Bronchial epithelial cell (primary cell): ENCODE measurements around the gene VSIG1. TPM values are rescaled to one million over a fixed set of nuclear protein-coding genes. Genes with fewer than 3 reads are reported as not detected.

Source experiments
- DNase-seq: peaks from one replicate; pipeline ENCODE4 v3.0.0-alpha.2; 2010; ENCODE audit warnings: low read depth
- FAIRE-seq: peaks from 2 replicates; lab custom pipeline; 2011; peaks lifted over from hg19 to GRCh38; lab: Jason Lieb, UNC
- H3K27me3 ChIP-seq: 2 replicates; pipeline ENCODE4 v1.5.1; 2011; ENCODE audit warnings: low read length; ENCODE audit not compliant: control insufficient read depth, insufficient read depth
- H3K36me3 ChIP-seq: 2 replicates; pipeline ENCODE4 v1.5.1; 2011; ENCODE audit warnings: low read length; ENCODE audit not compliant: control insufficient read depth, insufficient read depth
- H3K4me3 ChIP-seq: 2 replicates; pipeline ENCODE4 v1.5.1; 2011; ENCODE audit warnings: mild to moderate bottlenecking, low read depth, low read length, control low read depth
- CTCF ChIP-seq: IDR thresholded peaks from 2 replicates; pipeline ENCODE4 v1.5.1; 2011; ENCODE audit warnings: mild to moderate bottlenecking, moderate library complexity, low read length, control low read depth, inconsistent platforms; ENCODE audit not compliant: insufficient read depth, severe bottlenecking
- total RNA-seq: library from RNA; depleted of rRNA; stranded (reverse); fragments of >200 nt; gene quantifications from 2 replicates; pipeline ENCODE4 v1.2.1, GENCODE V29; 2014

VSIG1 gene
- total RNA-seq, 1 donor from 2014 or later: 0.26 TPM

- FAIRE-seq: no peak
These were observed 16.0 kb upstream of the VSIG1 start for GRCh38 chrX:108028854-108029253.

GRCh38 chrX:108029928-108030711, 14.7 kb upstream of the VSIG1 start:
- DNase-seq: no peak
- no peak overlapping the region for H3K4me3 ChIP-seq
- TF ChIP-seq CTCF: no peak
- no peak for FAIRE-seq
- no peaks in the 10 kb centered on the region for H3K27me3 ChIP-seq
- H3K36me3 ChIP-seq: no peaks in the 10 kb centered on the region

More at GRCh38 chrX:108028854-108029253, 16.0 kb upstream of the VSIG1 start:
- no peak for DNase-seq
- H3K27me3 ChIP-seq: no peaks in the 10 kb centered on the region
- no peaks in the 10 kb centered on the region for H3K36me3 ChIP-seq
- no peak for TF ChIP-seq CTCF
- no peak overlapping the region for H3K4me3 ChIP-seq

- no peak for TF ChIP-seq CTCF
- Histone ChIP-seq H3K4me3 (no peak overlapping the region), H3K36me3 (no peaks in the 10 kb centered on the region), H3K27me3 (no peaks in the 10 kb centered on the region)
- DNase-seq (no peak), FAIRE-seq (peak; percentile 43)
These were observed 11.9 kb upstream of the VSIG1 start for GRCh38 chrX:108032944-108033343.

GRCh38 chrX:108033890-108034289, 11.0 kb upstream of the VSIG1 start:
- no peaks in the 10 kb centered on the region for H3K36me3 ChIP-seq
- H3K27me3 ChIP-seq: no peaks in the 10 kb centered on the region
- no peak for TF ChIP-seq CTCF
- H3K4me3 ChIP-seq: no peak overlapping the region
- DNase-seq: no peak
- no peak for FAIRE-seq

GRCh38 chrX:108034725-108035124, 10.1 kb upstream of the VSIG1 start:
- DNase-seq (no peak), FAIRE-seq (no peak)
- Histone ChIP-seq H3K4me3 (no peak overlapping the region), H3K27me3 (no peaks in the 10 kb centered on the region), H3K36me3 (no peaks in the 10 kb centered on the region)
- no peak for TF ChIP-seq CTCF
